GM12801 (cell line): Measurements from ENCODE around the gene TWIST2.

Experiments used
- CTCF ChIP-seq: IDR thresholded peaks from one replicate; pipeline ENCODE4 v1.5.1; 2011; ENCODE audit warnings: control low read depth; ENCODE audit not compliant: insufficient read length; ENCODE audit errors: extremely low read depth

TWIST2 gene

GRCh38 chr2:238894950-238895298 is 47.0 kb downstream of the TWIST2 start:
- TF ChIP-seq CTCF: no peak

- no peak for TF ChIP-seq CTCF
These were observed 47.5 kb downstream of the TWIST2 start for GRCh38 chr2:238895361-238895882.

GRCh38 chr2:238895891-238896600 is 48.2 kb downstream of the TWIST2 start:
- no peak for TF ChIP-seq CTCF

GRCh38 chr2:238896641-238897040 is 48.8 kb downstream of the TWIST2 start:
- TF ChIP-seq CTCF: no peak

GRCh38 chr2:238897122-238897880 is 49.4 kb downstream of the TWIST2 start:
- TF ChIP-seq CTCF: no peak

GRCh38 chr2:238897911-238898311 is 50.0 kb downstream of the TWIST2 start:
- TF ChIP-seq CTCF: no peak

GRCh38 chr2:238898534-238899281 is 50.8 kb downstream of the TWIST2 start:
- no peak for TF ChIP-seq CTCF
